Measurements from ENCODE around the gene AHNAK2.

DNA sequence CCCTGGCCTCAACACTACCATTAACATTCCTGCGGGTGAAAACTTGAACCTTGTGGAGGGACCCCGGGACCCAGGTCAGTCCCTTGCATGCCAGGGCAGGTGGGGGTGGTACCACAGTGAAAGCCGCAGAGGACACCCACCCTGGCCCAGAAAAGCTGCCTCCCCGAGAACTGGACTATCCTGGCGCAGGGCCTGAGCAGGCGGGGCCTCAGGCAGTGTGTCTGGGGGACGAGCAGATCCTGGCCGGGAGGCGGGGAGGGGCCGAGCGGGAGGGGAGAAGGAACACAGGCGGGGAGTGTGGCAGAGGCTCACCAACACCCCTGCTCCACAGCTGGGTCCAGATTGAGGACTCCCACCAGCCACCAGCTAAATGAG, 10.0 kb downstream of the AHNAK2 start:
- TF ChIP-seq, protein P1, sequence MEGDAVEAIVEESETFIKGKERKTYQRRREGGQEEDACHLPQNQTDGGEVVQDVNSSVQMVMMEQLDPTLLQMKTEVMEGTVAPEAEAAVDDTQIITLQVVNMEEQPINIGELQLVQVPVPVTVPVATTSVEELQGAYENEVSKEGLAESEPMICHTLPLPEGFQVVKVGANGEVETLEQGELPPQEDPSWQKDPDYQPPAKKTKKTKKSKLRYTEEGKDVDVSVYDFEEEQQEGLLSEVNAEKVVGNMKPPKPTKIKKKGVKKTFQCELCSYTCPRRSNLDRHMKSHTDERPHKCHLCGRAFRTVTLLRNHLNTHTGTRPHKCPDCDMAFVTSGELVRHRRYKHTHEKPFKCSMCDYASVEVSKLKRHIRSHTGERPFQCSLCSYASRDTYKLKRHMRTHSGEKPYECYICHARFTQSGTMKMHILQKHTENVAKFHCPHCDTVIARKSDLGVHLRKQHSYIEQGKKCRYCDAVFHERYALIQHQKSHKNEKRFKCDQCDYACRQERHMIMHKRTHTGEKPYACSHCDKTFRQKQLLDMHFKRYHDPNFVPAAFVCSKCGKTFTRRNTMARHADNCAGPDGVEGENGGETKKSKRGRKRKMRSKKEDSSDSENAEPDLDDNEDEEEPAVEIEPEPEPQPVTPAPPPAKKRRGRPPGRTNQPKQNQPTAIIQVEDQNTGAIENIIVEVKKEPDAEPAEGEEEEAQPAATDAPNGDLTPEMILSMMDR (IDR thresholded peaks at IDR 0.05), result no peak
- TF ChIP-seq POLR2A (IDR thresholded peaks at IDR 0.05), result no peak
